ENCODE measurements around the gene RIMS4. TPM values are rescaled to one million over a fixed set of nuclear protein-coding genes. Genes with fewer than 3 reads are reported as not detected.

Gene RIMS4
- total RNA-seq, 1 experiment from 2014 or later: 16.3 TPM

DNA sequence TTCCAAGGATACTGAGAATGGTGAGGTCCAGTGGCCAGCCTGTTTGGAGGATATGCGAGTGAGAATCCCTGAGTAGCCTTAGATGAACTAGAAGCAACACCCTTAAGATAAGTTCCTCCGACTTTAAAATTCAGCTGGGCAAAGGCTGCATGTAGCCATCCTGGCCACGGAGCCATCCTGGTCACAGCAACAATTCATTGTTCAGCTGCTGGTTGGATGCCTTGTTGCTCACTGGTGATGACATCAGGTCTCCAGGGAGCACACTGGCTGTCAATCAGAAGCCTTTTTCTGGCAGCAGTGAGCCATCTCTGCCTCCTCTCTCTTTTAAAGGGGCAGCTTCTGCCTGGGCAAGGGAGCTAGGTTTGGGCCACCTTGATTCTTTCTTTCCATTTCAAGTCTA is 22.4 kb upstream of the RIMS4 start:
- Histone ChIP-seq H3K4ac (ENCODE audit: low read depth, low read length) (no peak overlapping the region), H3K9ac (ENCODE audit: extremely low read depth, insufficient read length, low read length) (no peak overlapping the region), H2BK5ac (ENCODE audit: insufficient read length, low read length) (no peak overlapping the region), H4K8ac (replicated peaks; ENCODE audit: insufficient read length, low read depth, low read length) (no peak overlapping the region), H4K5ac (ENCODE audit: insufficient read length, low read depth, low read length) (no peak overlapping the region), H4K20me1 (ENCODE audit: control insufficient read depth, insufficient read depth, insufficient read length) (no peaks in the 10 kb centered on the region), H3K27ac (ENCODE audit: insufficient read length, low read depth, low read length) (no peak overlapping the region), H3K56ac (ENCODE audit: insufficient read length, low read depth, low read length) (no peak overlapping the region), H3K4me2 (ENCODE audit: insufficient read depth, insufficient read length, low read length) (no peak overlapping the region), H3K18ac (ENCODE audit: insufficient read length, low read depth, low read length) (no peak overlapping the region), H3K27me3 (ENCODE audit: insufficient read depth, low read length) (no peaks in the 10 kb centered on the region), H3K4me1 (ENCODE audit: insufficient read depth, low read length) (peaks cover 7% of the 10 kb centered on the region; the same call in 1 of the 2 replicates), H3K79me1 (ENCODE audit: insufficient read depth, low read depth, low read length, poor library complexity, severe bottlenecking) (no peaks in the 10 kb centered on the region), H3K14ac (ENCODE audit: insufficient read depth, low read length) (no peak overlapping the region), H3K9me3 (ENCODE audit: control insufficient read depth, low read depth, low read length) (no peaks in the 10 kb centered on the region), H2BK15ac (ENCODE audit: low read depth, low read length) (no peak overlapping the region), H2BK12ac (ENCODE audit: insufficient read length, low read depth, low read length) (no peak overlapping the region), H2AK5ac (ENCODE audit: insufficient read length, low read length) (no peak overlapping the region), H4K91ac (ENCODE audit: insufficient read length, low read depth, low read length) (no peak overlapping the region), H2BK120ac (ENCODE audit: low read depth, low read length, poor library complexity, severe bottlenecking) (no peak overlapping the region), H3K23ac (ENCODE audit: insufficient read length, low read depth, low read length) (no peak overlapping the region), H3K79me2 (ENCODE audit: insufficient read depth, low read length) (no peaks in the 10 kb centered on the region), H3T11ph (ENCODE audit: low read length) (no peak overlapping the region), H2AFZ (ENCODE audit: low read length) (no peak overlapping the region), H3K23me2 (ENCODE audit: insufficient read length, low read depth, low read length, poor library complexity, severe bottlenecking) (no peaks in the 10 kb centered on the region), H2BK20ac (ENCODE audit: low read depth, low read length, poor library complexity, severe bottlenecking) (no peak overlapping the region)
- Mint-ChIP-seq H3K4me1 (peaks cover 12 to 19% of the 10 kb centered on the region in 2 experiments), H3K27ac (peak overlapping the region in 2 of 3 experiments; percentile 45 to 62; a peak in 4 of 7 replicates), H3K4me3 (no peak overlapping the region), H3K36me3 (ENCODE audit: insufficient read depth in 1 of 3, low read depth in 3 of 3) (peaks cover 0 to 7% (median 0%) of the 10 kb centered on the region in 3 experiments; a peak in 3 of 7 replicates), H3K27me3 (ENCODE audit: low read depth) (peaks cover 10% of the 10 kb centered on the region), H3K9me3 (peaks cover 5 to 9% of the 10 kb centered on the region in 2 experiments; a peak in 4 of 5 replicates)
- TF ChIP-seq, protein P1, sequence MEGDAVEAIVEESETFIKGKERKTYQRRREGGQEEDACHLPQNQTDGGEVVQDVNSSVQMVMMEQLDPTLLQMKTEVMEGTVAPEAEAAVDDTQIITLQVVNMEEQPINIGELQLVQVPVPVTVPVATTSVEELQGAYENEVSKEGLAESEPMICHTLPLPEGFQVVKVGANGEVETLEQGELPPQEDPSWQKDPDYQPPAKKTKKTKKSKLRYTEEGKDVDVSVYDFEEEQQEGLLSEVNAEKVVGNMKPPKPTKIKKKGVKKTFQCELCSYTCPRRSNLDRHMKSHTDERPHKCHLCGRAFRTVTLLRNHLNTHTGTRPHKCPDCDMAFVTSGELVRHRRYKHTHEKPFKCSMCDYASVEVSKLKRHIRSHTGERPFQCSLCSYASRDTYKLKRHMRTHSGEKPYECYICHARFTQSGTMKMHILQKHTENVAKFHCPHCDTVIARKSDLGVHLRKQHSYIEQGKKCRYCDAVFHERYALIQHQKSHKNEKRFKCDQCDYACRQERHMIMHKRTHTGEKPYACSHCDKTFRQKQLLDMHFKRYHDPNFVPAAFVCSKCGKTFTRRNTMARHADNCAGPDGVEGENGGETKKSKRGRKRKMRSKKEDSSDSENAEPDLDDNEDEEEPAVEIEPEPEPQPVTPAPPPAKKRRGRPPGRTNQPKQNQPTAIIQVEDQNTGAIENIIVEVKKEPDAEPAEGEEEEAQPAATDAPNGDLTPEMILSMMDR (conservative IDR thresholded peaks at IDR 0.05): no peak
- peak; percentile 39 for DNase-seq
- WGBS (ENCODE audit: extremely low coverage, insufficient read length, low lambda C conversion rate): no CpG with 5 or more reads among the region's 3 CpGs

Measured in H9 (cell line).